Heart right ventricle (tissue), 16 donors: ENCODE measurements around the gene MKRN3. TPM values are rescaled to one million over a fixed set of nuclear protein-coding genes. Genes with fewer than 3 reads are reported as not detected.

Experiments used
- ATAC-seq, 8 donors: fragments of 200-7000 bp; cut with Tn5 transposase; one replicate each; pipeline ENCODE4 v1.9.1; 2020; ENCODE audit warnings: mild to moderate bottlenecking in 8 of 8, moderate library complexity in 8 of 8, moderate number of reproducible peaks in 1 of 8
- DNase-seq, 2 donors: peaks; one replicate each; pipeline ENCODE4 v3.0.0-alpha.2; 2020
- H3K27ac ChIP-seq, 10 donors: fragments of 200-600 bp; sonication (generic) in 2 of 10; one replicate each; pipeline versions ENCODE4 v1.5.0 to v1.8.0; 2020 to 2022; ENCODE audit warnings: mild to moderate bottlenecking in 3 of 10
- H3K27me3 ChIP-seq, 7 donors: fragments of 200-600 bp; one replicate each; pipeline ENCODE4 v1.8.0; 2021 to 2022; ENCODE audit warnings: mild to moderate bottlenecking in 2 of 7
- H3K36me3 ChIP-seq, 9 donors: fragments of 200-600 bp; sonication (generic) in 1 of 9; one replicate each; pipeline versions ENCODE4 v1.5.0 to v1.8.0; 2020 to 2022; ENCODE audit warnings: mild to moderate bottlenecking in 2 of 9
- H3K4me1 ChIP-seq, 9 donors: fragments of 200-600 bp; sonication (generic) in 1 of 9; one replicate each; pipeline versions ENCODE4 v1.5.0 to v1.8.0; 2020 to 2022; ENCODE audit warnings: mild to moderate bottlenecking in 4 of 9
- H3K4me3 ChIP-seq, 10 donors: fragments of 200-600 bp; sonication (generic) in 2 of 10; one replicate each; pipeline versions ENCODE4 v1.5.0 to v1.8.0; 2020 to 2022; ENCODE audit warnings: mild to moderate bottlenecking in 7 of 10, moderate library complexity in 2 of 10
- H3K9me3 ChIP-seq, 11 donors: fragments of 200-600 bp in 10 of 11; sonication (generic) in 2 of 11; one replicate each; pipeline versions ENCODE4 v1.5.0 to v1.8.0; 2013 to 2022; ENCODE audit warnings: mild to moderate bottlenecking in 2 of 11, control low read depth in 1 of 11, moderate library complexity in 1 of 11
- WGBS, 2 donors: extraction: QIAGEN DNeasy Blood & Tissue Kit; methylation state at CpG; one replicate each; pipeline ENCODE4 v1.1.7; 2013; ENCODE audit warnings: inconsistent platforms in 1 of 2; 5-methylcytosine and 5-hydroxymethylcytosine counted together
- intact Hi-C, 10 donors: fragments of 100-400 bp; cut with DNase I; formaldehyde crosslinking; loops; one replicate each; pipeline versions ENCODE4 v1.11.1 to v1.14.2; 2022
- polyA plus RNA-seq, 2 donors: library from polyadenylated mRNA; stranded (reverse); fragments of 200-250 nt; gene quantifications; one replicate each; pipeline ENCODE4 v1.2.3, GENCODE V29; 2013
- total RNA-seq, 10 donors: library from RNA; stranded (reverse); fragmentation: NEBNext Ultra II Directional in 3 of 10; extraction: Animal tissue kit (Norgen Biotek cat#: 25700) in 3 of 10; gene quantifications; one replicate each; pipeline versions ENCODE4 v1.2.1 to v1.2.4, GENCODE V29; 2021 to 2023
- TF ChIP-seq, protein P1 (sequence below), 9 donors: fragments of 200-600 bp; sonication (generic) in 2 of 9; IDR thresholded peaks; one replicate each; pipeline versions ENCODE4 v1.5.0 to v1.8.0; 2021 to 2022; ENCODE audit warnings: antibody characterized with exemption in 9 of 9, mild to moderate bottlenecking in 5 of 9, moderate library complexity in 1 of 9
- donor health status: Arrhythmogenic right ventricular cardiomyopathy.
- donor health status: ischemic (EF 13 %, LVEDD 7.1; RV severe dilation, severe dysfunction).
- donor health status: healthy with polysubstance abuse.
- donor health status: DM: no; HTN: yes; CAD: no.
- donor health status: DM: no; HTN: no; CAD: no.
- donor health status: ischemic (EF 25% LVEDD 6.9; RV normal size, moderate dysfunction).
- donor health status: ischemic (EF 25% LVEDD 5.7; RV mildly dilated, moderate dysfunction).
- donor health status: healthy.
- donor health status: DM: yes; HTN: yes; CAD: no.
- donor health status: Ischemic cardiomyopathy.
- donor health status: ischemic (EF 35%, LVEDD 5.7; RV mildly dilated, moderate dysfunction).
- donor health status: nonischemic (EF 11% LVEDD 7.7; RV severe dilation, severe dysfunction).
- donor health status: DM: yes; HTN: yes; CAD: no.
- donor health status: PGD.
- donor health status: ischemic (EF 29% LVEDD 5.4; RV normal size, mild dysfunction).
- donor health status: nonischemic (EF 23%, LVEDD 6.1; RV moderate dilation, normal function).

MKRN3 gene
- total and polyA plus RNA-seq, 12 donors, result 0.04 to 1.9 (median 0.56) TPM; not detected in 6

DNA sequence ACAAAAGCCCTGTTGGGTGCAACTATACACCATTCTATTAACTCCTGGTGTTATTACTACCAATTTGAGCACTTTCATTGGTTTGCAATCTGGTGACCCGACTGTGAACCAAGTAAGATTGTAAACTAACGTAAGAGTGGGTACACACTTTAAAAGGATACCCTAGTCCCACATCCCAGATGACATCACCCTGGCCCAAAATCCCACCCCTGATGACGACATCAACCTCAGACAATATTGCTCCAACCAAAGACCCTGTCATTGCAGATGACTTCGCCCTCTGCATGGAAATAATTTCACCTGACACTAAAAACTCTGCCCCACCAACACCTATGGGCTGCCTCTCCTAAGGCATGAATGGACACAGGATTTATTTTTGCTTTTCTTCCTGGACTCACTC is 25.6 kb upstream of the MKRN3 start:
- Histone ChIP-seq H3K4me3 (no peak overlapping the region), H3K4me1 (no peaks in the 10 kb centered on the region), H3K36me3 (no peaks in the 10 kb centered on the region), H3K27ac (no peak overlapping the region), H3K27me3 (peaks cover 0 to 7% (median 0%) of the 10 kb centered on the region in 7 donors), H3K9me3 (no peaks in the 10 kb centered on the region)
- DNase-seq (no peak), ATAC-seq (no peak)
- intact Hi-C loops, result no loop called here
- 60 to 65% methylated on average over 4 of the region's 4 CpGs for WGBS, 2 donors
- TF ChIP-seq, protein P1, sequence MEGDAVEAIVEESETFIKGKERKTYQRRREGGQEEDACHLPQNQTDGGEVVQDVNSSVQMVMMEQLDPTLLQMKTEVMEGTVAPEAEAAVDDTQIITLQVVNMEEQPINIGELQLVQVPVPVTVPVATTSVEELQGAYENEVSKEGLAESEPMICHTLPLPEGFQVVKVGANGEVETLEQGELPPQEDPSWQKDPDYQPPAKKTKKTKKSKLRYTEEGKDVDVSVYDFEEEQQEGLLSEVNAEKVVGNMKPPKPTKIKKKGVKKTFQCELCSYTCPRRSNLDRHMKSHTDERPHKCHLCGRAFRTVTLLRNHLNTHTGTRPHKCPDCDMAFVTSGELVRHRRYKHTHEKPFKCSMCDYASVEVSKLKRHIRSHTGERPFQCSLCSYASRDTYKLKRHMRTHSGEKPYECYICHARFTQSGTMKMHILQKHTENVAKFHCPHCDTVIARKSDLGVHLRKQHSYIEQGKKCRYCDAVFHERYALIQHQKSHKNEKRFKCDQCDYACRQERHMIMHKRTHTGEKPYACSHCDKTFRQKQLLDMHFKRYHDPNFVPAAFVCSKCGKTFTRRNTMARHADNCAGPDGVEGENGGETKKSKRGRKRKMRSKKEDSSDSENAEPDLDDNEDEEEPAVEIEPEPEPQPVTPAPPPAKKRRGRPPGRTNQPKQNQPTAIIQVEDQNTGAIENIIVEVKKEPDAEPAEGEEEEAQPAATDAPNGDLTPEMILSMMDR (IDR thresholded peaks at IDR 0.05), result no peak

DNA sequence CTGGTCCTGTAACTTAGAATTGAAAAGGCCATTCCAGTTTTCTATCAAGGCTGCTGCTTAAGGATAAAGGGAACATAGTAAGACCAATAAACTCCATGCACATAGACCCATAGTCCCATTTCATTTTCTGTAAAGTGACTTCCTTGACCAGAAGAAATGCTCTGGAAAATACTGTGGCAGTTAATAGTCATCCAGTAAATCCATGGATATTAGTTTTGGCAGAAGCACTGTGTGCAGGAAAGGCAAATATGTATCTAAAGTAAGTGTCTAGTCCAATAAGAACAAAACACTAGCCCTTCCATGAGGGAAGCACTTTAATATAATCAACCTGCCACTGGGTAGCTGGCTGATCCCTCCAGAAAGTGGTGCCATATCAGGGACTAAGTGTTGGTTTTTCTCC is 19.3 kb upstream of the MKRN3 start:
- intact Hi-C loops, result no loop called here
- Histone ChIP-seq H3K4me1 (no peaks in the 10 kb centered on the region), H3K27me3 (no peaks in the 10 kb centered on the region), H3K27ac (no peak overlapping the region), H3K36me3 (no peaks in the 10 kb centered on the region), H3K9me3 (no peaks in the 10 kb centered on the region), H3K4me3 (no peak overlapping the region)
- TF ChIP-seq, protein P1 (IDR thresholded peaks at IDR 0.05), result no peak
- ATAC-seq (no peak), DNase-seq (no peak)

DNA sequence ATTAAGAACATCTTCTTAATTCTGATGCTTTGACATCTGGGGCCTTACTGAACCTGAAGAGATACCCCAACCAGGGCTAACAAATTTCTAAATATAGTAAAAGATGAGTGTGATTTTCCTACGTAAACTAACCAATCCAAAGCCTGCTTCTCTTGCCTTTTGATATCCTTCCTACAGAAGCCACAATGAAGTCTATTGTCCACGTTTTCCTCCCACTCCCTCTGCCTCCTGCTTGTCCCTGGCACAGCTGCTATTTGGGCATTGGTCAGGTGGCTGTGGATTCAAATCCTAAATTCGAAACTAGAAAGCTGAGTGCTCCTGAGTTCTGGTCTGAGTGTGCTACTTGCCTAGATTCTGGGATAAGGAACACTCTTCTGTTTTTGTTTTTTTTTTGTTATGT is 17.4 kb upstream of the MKRN3 start:
- DNase-seq (no peak), ATAC-seq (no peak)
- WGBS, 2 donors, result 39% methylated on average over 3 of the region's 3 CpGs
- Histone ChIP-seq H3K4me1 (no peaks in the 10 kb centered on the region), H3K9me3 (no peaks in the 10 kb centered on the region), H3K27ac (no peak overlapping the region), H3K36me3 (no peaks in the 10 kb centered on the region), H3K4me3 (no peak overlapping the region), H3K27me3 (no peaks in the 10 kb centered on the region)
- TF ChIP-seq, protein P1 (IDR thresholded peaks at IDR 0.05), result no peak
- intact Hi-C loops, result no loop called here

DNA sequence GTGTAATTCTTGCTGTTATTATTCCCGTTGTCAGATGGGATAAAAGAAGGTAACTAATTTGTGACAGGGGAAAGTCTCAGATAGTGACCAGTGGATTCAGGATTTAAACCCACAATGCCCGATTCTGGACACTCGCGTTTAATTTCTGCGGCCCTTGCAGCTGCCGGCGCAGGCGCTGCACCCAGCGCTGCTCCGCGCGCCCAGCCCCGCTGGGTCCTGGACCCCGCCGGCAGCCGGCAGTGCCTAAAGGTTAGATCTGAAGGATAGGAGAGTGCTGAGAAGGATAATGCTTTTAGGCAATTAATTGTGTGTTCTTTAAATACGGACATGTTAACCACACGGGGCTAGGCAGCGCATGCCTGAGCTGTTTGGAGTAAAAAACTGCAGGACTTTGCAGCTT is 3.6 kb upstream of the MKRN3 start:
- Histone ChIP-seq H3K27me3 (peaks cover 0 to 36% (median 15%) of the 10 kb centered on the region in 7 donors), H3K4me3 (no peak overlapping the region), H3K27ac (no peak overlapping the region), H3K4me1 (no peaks in the 10 kb centered on the region), H3K36me3 (no peaks in the 10 kb centered on the region), H3K9me3 (peaks cover 0 to 11% (median 0%) of the 10 kb centered on the region in 11 donors)
- DNase-seq (no peak), ATAC-seq (no peak)
- 29 to 42% methylated on average over 19 of the region's 19 CpGs for WGBS, 2 donors
- TF ChIP-seq, protein P1 (IDR thresholded peaks at IDR 0.05), result no peak
- intact Hi-C loops, result no loop called here
